Osteocyte (in vitro differentiated cells): ENCODE data around the gene ANKRD26. TPM values are rescaled to one million over a fixed set of nuclear protein-coding genes. Genes with fewer than 3 reads are reported as not detected.
A peak's percentile ranks its signal among the peaks of the same experiment; 100 is the strongest.
"Not testable (repeated sequence)": the region's sequence is repeated elsewhere in the genome, so short reads cannot be mapped to it uniquely, and the experiment has no call there.

Experiments used
- DNase-seq: peaks from one replicate; pipeline ENCODE4 v3.0.0; 2021; ENCODE audit warnings: mixed read lengths; ENCODE audit not compliant: unreplicated experiment; ENCODE audit errors: extremely low spot score
- H3K27ac Mint-ChIP-seq: one replicate; pipeline ENCODE4 v1.8.0; 2021; ENCODE audit warnings: mild to moderate bottlenecking, mixed read lengths; ENCODE audit not compliant: unreplicated experiment
- H3K27me3 Mint-ChIP-seq: one replicate; pipeline ENCODE4 v1.8.0; 2021; ENCODE audit warnings: mixed read lengths; ENCODE audit not compliant: unreplicated experiment
- H3K36me3 Mint-ChIP-seq: one replicate; pipeline ENCODE4 v1.8.0; 2021; ENCODE audit warnings: mixed read lengths; ENCODE audit not compliant: unreplicated experiment
- H3K4me1 Mint-ChIP-seq: one replicate; pipeline ENCODE4 v1.8.0; 2021; ENCODE audit warnings: mixed read lengths; ENCODE audit not compliant: unreplicated experiment
- H3K4me3 Mint-ChIP-seq: one replicate; pipeline ENCODE4 v1.8.0; 2021; ENCODE audit warnings: mild to moderate bottlenecking, moderate library complexity, mixed read lengths; ENCODE audit not compliant: unreplicated experiment
- H3K9me3 Mint-ChIP-seq: one replicate; pipeline ENCODE4 v1.8.0; 2021; ENCODE audit warnings: mixed read lengths; ENCODE audit not compliant: unreplicated experiment
- total RNA-seq: library from RNA; stranded (reverse); gene quantifications from 2 replicates; pipeline ENCODE4 v1.2.1, GENCODE V29; 2021
- TF ChIP-seq, protein P1 (sequence below): fragments of 200-600 bp; sonication (generic); IDR thresholded peaks from 2 replicates; pipeline ENCODE4 v1.5.0; 2021; ENCODE audit warnings: antibody characterized with exemption, mild to moderate bottlenecking, moderate library complexity

The ANKRD26 gene
- total RNA-seq, 1 donor from 2014 or later, result 12.2 TPM

DNA sequence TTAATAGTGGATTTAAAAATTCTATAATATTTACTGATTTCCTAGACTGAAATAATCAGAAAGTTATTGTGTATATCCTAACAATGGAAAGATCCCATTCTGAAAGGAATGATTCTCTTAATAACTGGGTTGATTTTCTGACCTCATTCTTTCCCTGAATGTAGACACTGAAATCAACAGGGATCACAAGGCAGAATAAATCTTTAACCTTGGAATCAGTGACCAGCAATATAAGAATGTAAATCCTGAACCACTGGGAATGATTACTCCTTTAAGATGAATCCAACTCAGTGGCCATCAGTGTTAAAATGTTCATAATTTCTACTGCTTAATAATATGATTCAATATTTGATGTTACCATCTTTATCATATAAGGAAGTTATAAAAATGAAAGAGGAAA, 47.6 kb downstream of the ANKRD26 start:
- no peaks in the 10 kb centered on the region for H3K27me3 Mint-ChIP-seq
- TF ChIP-seq, protein P1, sequence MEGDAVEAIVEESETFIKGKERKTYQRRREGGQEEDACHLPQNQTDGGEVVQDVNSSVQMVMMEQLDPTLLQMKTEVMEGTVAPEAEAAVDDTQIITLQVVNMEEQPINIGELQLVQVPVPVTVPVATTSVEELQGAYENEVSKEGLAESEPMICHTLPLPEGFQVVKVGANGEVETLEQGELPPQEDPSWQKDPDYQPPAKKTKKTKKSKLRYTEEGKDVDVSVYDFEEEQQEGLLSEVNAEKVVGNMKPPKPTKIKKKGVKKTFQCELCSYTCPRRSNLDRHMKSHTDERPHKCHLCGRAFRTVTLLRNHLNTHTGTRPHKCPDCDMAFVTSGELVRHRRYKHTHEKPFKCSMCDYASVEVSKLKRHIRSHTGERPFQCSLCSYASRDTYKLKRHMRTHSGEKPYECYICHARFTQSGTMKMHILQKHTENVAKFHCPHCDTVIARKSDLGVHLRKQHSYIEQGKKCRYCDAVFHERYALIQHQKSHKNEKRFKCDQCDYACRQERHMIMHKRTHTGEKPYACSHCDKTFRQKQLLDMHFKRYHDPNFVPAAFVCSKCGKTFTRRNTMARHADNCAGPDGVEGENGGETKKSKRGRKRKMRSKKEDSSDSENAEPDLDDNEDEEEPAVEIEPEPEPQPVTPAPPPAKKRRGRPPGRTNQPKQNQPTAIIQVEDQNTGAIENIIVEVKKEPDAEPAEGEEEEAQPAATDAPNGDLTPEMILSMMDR, result no peak
- no peaks in the 10 kb centered on the region for H3K9me3 Mint-ChIP-seq

DNA sequence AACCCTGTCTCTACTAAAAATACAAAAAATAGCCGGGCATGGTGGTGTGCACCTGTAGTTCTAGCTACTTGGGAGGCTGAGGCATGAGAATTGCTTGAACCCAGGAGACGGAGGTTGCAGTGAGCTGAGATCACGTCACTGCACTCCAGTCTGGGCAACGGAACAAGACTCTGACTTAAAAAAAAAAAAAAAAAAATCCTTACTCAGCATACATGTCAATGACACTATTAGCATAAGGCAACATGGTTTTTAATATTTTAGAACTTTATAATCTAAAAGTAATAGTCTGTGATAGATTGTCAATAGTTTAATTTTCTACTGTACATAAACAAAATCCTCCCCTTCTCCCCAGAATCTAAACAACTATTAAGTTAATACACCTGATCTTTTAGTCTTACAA, 55.0 kb downstream of the ANKRD26 start:
- H3K27ac Mint-ChIP-seq, H3K27me3 Mint-ChIP-seq, H3K9me3 Mint-ChIP-seq, H3K4me3 Mint-ChIP-seq, DNase-seq, H3K4me1 Mint-ChIP-seq: not testable (repeated sequence)
- H3K36me3 Mint-ChIP-seq, result peaks cover 38% of the 10 kb centered on the region

More for the DNA sequence above, 47.6 kb downstream of the ANKRD26 start:
- Mint-ChIP-seq H3K4me3 (no peak overlapping the region), H3K4me1 (no peaks in the 10 kb centered on the region), H3K27ac (no peak overlapping the region), H3K36me3 (peaks cover 23% of the 10 kb centered on the region)
- DNase-seq, result no peak

DNA sequence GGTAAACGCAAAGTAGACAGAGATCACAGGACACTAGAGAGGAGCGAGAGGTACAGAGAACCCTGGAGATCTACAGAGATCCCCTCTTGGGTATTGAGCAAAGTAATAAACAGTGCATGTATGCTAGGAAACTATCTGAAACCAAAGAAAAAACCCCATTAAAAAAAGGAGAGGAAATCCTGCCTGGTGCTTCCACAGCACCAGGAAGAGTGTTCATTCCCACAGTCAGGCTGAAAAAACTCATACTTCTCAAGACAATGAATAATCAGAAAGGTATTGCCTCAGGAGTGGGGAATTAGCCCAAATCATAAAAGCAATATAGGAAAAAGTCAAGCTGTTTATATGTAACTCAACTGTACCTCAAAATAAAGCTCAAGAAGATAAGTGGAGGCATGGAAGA, 59.1 kb downstream of the ANKRD26 start:
- no peak for DNase-seq
- TF ChIP-seq, protein P1, result no peak
- Mint-ChIP-seq H3K4me1 (no peaks in the 10 kb centered on the region), H3K4me3 (no peak overlapping the region), H3K36me3 (peaks cover 46% of the 10 kb centered on the region), H3K27me3 (no peaks in the 10 kb centered on the region), H3K27ac (peak overlapping the region; percentile 3), H3K9me3 (no peaks in the 10 kb centered on the region)

DNA sequence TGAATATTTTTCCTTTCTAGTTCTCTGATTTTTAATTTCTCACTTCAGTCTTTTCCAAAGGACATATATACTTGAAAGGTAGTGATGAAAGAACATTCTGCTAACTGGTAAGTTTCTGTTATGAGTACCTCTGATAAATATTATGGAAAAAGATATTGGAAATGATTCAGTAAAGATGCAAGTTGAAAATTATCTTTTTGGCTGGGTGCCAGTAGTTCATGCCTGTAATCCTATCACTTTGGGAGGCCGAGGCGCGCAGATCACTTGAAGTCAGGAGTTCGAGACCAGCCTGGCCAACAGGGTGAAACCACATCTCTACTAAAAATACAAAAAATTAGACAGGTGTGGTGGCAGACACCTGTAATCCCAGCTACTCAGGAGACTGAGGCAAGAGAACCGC, 62.1 kb downstream of the ANKRD26 start:
- TF ChIP-seq, protein P1, result no peak
- Mint-ChIP-seq H3K27ac (no peak overlapping the region), H3K27me3 (no peaks in the 10 kb centered on the region), H3K4me3 (no peak overlapping the region), H3K36me3 (peaks cover 58% of the 10 kb centered on the region), H3K4me1 (no peaks in the 10 kb centered on the region), H3K9me3 (no peaks in the 10 kb centered on the region)
- no peak for DNase-seq

DNA sequence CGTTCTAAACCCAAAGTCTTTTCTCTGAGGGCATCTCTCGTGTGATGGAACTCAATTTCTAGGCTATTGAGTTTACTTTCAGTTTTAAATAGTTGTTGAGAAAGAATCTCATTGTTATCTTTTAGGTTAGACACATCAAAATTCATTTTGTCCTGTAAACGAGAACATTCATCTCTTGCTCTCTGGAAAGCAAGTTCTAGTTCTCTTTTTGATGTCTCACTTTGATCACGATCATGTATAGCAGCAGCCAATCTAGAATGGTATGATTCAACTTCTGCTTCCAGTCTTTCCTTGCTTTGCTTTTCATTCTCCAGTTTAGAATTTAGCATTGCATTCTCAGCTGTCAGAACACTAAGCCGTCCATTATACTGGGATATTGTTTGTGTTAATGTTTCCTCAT, 65.1 kb downstream of the ANKRD26 start:
- Mint-ChIP-seq H3K4me1 (no peaks in the 10 kb centered on the region), H3K27me3 (no peaks in the 10 kb centered on the region), H3K4me3 (no peak overlapping the region), H3K27ac (peak overlapping the region; percentile 19), H3K36me3 (peaks cover 48% of the 10 kb centered on the region), H3K9me3 (no peaks in the 10 kb centered on the region)
- no peak for DNase-seq
- TF ChIP-seq, protein P1, result no peak

DNA sequence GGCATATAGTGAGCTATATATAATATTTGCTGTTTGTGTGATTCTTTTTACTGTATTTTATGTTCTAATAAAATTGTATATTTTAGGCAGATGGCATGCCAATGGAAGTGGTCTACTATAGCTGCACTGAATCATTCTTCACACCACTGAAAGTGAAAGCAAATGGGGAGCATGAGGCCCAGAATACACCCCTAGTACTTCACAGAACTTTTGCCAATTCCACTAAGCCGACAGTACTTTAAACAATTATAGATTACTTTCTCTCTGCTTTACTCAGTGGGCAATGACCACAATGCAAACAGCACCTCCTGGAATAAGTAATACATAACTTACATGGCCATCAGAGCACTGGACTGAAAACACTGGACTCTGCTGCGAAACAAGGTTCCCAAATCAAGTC, 70.2 kb downstream of the ANKRD26 start:
- TF ChIP-seq, protein P1, result no peak
- Mint-ChIP-seq H3K9me3 (no peaks in the 10 kb centered on the region), H3K27ac (no peak overlapping the region), H3K4me1 (no peaks in the 10 kb centered on the region), H3K36me3 (peaks cover 39% of the 10 kb centered on the region), H3K4me3 (no peak overlapping the region), H3K27me3 (no peaks in the 10 kb centered on the region)
- DNase-seq, result no peak
